ENCODE measurements around the gene CLCN1.

DNA sequence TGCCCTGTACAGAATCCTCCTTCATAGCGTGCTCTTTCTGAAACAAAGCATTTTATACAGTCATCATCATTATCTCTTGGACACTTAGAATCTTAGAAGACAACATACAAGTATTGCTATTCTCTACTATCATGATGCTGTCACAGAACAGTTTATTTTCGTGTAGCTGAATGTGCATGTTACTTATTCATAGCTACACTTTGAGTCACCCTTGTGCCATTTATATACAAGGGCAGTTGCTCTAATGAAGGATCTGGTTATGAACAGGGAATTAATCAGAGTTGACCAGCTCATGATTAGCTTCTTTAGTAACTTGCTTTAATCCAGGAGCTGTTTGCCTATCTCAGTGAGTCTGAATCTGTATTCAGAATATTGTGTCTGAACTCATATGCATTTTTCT lies 16.6 kb upstream of the CLCN1 start:
- TF ChIP-seq, protein P1, sequence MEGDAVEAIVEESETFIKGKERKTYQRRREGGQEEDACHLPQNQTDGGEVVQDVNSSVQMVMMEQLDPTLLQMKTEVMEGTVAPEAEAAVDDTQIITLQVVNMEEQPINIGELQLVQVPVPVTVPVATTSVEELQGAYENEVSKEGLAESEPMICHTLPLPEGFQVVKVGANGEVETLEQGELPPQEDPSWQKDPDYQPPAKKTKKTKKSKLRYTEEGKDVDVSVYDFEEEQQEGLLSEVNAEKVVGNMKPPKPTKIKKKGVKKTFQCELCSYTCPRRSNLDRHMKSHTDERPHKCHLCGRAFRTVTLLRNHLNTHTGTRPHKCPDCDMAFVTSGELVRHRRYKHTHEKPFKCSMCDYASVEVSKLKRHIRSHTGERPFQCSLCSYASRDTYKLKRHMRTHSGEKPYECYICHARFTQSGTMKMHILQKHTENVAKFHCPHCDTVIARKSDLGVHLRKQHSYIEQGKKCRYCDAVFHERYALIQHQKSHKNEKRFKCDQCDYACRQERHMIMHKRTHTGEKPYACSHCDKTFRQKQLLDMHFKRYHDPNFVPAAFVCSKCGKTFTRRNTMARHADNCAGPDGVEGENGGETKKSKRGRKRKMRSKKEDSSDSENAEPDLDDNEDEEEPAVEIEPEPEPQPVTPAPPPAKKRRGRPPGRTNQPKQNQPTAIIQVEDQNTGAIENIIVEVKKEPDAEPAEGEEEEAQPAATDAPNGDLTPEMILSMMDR (IDR thresholded peaks at IDR 0.05 in 2 of 3, conservative IDR thresholded peaks at IDR 0.05 in 1 of 3; ENCODE audit: control insufficient read depth in 2 of 3, extremely low read depth in 1 of 3, insufficient read depth in 1 of 3, low read depth in 3 of 3, low read length in 3 of 3) = no peak
- TF ChIP-seq MYC (IDR thresholded peaks at IDR 0.05; ENCODE audit: insufficient read depth, insufficient read length, insufficient replicate concordance, low read length, severe bottlenecking) = no peak
